ENCODE data around the gene ERV3-1. TPM values are rescaled to one million over a fixed set of nuclear protein-coding genes. Genes with fewer than 3 reads are reported as not detected.
"Not testable (repeated sequence)": the region's sequence is repeated elsewhere in the genome, so short reads cannot be mapped to it uniquely, and the experiment has no call there.

ERV3-1 gene
- total RNA-seq, 1 experiment from 2014 or later, result 22.5 TPM

DNA sequence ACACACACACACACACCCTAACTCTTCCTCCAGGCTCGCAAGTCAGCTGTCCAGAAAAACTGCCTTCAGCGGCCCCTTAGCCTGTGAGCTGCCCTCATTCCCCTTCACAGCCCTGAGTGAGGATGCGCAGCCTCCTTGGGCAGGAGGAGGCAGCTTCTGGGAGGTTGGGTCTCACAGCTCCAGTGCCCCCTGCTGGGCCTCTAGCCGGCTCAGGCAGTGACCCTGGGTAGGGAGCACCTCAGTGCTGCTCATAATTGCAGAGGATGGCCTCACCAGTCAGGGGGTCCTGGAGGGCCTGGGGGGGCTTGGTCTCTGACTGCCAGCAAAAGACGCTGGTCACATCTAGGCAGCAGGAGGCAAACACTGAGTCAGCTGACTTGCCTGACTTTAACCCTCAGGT lies 59.7 kb downstream of the ERV3-1 start:
- intact Hi-C loops (cut with micrococcal nuclease; ENCODE audit: unreplicated experiment), result no loop called here
- H2AFZ ChIP-seq, result no peak overlapping the region

DNA sequence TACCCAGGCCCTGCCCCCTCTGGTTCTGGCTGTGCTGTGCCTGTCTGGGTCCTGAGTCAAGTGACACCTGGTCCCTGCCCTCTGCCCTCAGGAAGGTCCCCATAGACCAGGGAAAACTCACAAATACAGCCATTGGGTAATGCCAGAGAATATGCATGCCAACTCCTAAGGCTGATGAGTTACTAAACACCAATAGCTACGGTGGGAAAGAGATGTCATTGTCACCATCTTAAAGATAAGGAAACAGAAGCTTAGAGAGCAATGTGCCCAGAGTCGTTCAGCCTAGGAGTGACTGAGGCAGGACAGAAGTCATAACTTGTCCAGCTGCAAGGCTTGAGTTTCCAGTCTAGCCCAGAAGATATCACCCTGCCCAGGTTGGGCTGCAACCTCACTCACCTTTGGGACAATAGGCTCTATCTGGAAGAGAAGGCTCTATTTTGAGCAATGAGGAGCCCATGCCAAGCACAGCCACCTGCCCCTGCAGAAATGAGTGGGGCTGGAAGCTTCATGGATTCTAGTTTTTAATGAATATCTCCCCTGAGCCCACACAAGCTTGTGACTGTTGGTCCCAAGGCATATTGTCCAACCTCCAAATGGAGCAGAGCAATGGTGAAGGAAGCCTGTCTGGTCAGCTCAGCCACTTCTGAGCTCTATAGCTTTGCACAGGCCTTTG lies 60.8 kb downstream of the ERV3-1 start:
- H4K20me1 ChIP-seq (ENCODE audit: insufficient read depth), result no peaks in the 10 kb centered on the region
- H3K79me2 ChIP-seq (ENCODE audit: low read depth), result no peaks in the 10 kb centered on the region
- H3K9me2 ChIP-seq (ENCODE audit: insufficient read depth), result no peaks in the 10 kb centered on the region
- H2AFZ ChIP-seq, result no peak overlapping the region
- H3K27ac ChIP-seq, result no peak overlapping the region
- no TSS peak for BruUV-seq (replicated peaks)
- no peak overlapping the region for H3K4me3 ChIP-seq
- no peaks in the 10 kb centered on the region for H3K4me1 ChIP-seq (replicated peaks; ENCODE audit: insufficient read depth)
- no peaks in the 10 kb centered on the region for H3K36me3 ChIP-seq (ENCODE audit: low read depth)
- TF ChIP-seq EZH2 (IDR thresholded peaks at IDR 0.05; ENCODE audit: low read depth), result no peak
- TF ChIP-seq, protein P1, sequence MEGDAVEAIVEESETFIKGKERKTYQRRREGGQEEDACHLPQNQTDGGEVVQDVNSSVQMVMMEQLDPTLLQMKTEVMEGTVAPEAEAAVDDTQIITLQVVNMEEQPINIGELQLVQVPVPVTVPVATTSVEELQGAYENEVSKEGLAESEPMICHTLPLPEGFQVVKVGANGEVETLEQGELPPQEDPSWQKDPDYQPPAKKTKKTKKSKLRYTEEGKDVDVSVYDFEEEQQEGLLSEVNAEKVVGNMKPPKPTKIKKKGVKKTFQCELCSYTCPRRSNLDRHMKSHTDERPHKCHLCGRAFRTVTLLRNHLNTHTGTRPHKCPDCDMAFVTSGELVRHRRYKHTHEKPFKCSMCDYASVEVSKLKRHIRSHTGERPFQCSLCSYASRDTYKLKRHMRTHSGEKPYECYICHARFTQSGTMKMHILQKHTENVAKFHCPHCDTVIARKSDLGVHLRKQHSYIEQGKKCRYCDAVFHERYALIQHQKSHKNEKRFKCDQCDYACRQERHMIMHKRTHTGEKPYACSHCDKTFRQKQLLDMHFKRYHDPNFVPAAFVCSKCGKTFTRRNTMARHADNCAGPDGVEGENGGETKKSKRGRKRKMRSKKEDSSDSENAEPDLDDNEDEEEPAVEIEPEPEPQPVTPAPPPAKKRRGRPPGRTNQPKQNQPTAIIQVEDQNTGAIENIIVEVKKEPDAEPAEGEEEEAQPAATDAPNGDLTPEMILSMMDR (conservative IDR thresholded peaks at IDR 0.05), result no peak
- DNase-seq, result no peak
- H3K27me3 ChIP-seq (ENCODE audit: insufficient read depth, low read depth), result no peaks in the 10 kb centered on the region
- ChIA-PET CTCF (no interaction called here), POLR2A (ENCODE audit: unreplicated experiment) (interaction anchor here (0.6 kb wide), 1 partner anchor 62 kb away, joined by 13 read pairs; no protein-coding TSS in a partner anchor)
- no peaks in the 10 kb centered on the region; the same call in 1 of the 2 replicates for H3K9me3 ChIP-seq (ENCODE audit: insufficient read depth, low read depth)
- no peak overlapping the region for H3K4me2 ChIP-seq
- intact Hi-C loops (cut with micrococcal nuclease; ENCODE audit: unreplicated experiment), result no loop called here
- no peaks in the 10 kb centered on the region for H3F3A ChIP-seq (ENCODE audit: insufficient read depth, low read depth)

More for the DNA sequence above, 59.7 kb downstream of the ERV3-1 start:
- Histone ChIP-seq H3F3A (ENCODE audit: insufficient read depth, low read depth) (no peaks in the 10 kb centered on the region), H3K36me3 (ENCODE audit: low read depth) (no peaks in the 10 kb centered on the region), H3K4me3 (no peak overlapping the region), H3K4me1 (replicated peaks; ENCODE audit: insufficient read depth) (no peaks in the 10 kb centered on the region), H3K79me2 (ENCODE audit: low read depth) (no peaks in the 10 kb centered on the region), H3K9me3 (ENCODE audit: insufficient read depth, low read depth) (no peaks in the 10 kb centered on the region; the same call in 1 of the 2 replicates), H4K20me1 (ENCODE audit: insufficient read depth) (no peaks in the 10 kb centered on the region), H3K4me2 (no peak overlapping the region), H3K9me2 (ENCODE audit: insufficient read depth) (no peaks in the 10 kb centered on the region), H3K27me3 (ENCODE audit: insufficient read depth, low read depth) (no peaks in the 10 kb centered on the region), H3K27ac (no peak overlapping the region)
- CTCF ChIA-PET, result no interaction called here
- BruUV-seq (replicated peaks), result no TSS peak
- TF ChIP-seq, protein P1 (conservative IDR thresholded peaks at IDR 0.05), result no peak
- TF ChIP-seq EZH2 (IDR thresholded peaks at IDR 0.05; ENCODE audit: low read depth), result no peak
- no peak for DNase-seq
- POLR2A ChIA-PET (ENCODE audit: unreplicated experiment), result no interaction called here

DNA sequence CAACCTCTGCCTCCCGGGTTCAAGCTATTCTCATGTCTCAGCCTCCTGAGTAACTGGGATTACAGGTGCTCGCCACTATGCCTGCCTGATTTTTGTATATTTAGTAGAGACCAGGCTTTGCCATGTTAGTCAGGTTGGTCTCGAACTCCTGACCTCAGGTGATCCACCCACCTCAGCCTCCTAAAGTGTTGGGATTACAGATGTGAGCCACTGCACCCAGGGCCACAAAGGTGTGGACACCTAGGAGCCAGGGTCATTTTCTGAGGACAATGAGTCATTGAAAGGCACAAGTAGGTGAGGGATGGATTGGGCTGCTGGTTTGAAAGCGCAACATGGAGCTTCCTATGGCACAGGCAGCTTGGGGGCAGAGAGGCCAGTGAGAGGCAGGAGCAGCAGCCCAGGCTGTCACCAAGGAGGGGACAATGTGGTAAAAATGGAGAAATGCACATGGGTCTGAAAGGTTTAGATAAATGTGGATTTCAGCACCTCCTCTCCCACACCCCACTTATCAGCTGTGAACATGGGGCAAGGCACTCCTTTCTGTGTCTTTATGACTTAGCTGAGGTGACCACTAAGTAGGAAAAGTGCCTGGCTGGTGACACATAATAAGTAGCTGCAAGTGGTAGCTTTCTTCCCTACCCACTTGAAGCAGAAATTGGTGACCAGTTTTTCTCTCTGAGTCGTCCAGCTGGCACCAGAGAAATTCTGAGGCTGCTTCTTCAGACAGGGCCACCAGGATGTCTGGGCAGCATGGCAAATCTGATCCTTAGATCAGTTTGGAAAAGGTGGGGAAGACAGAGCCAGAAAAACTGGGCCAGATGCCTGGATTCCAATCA lies 61.6 kb downstream of the ERV3-1 start:
- H3K4me3 ChIP-seq; intact Hi-C loops (cut with micrococcal nuclease; ENCODE audit: unreplicated experiment); DNase-seq; BruUV-seq (replicated peaks); H3K27ac ChIP-seq; H3F3A ChIP-seq (ENCODE audit: insufficient read depth, low read depth); POLR2A ChIA-PET (ENCODE audit: unreplicated experiment); H3K36me3 ChIP-seq (ENCODE audit: low read depth); H2AFZ ChIP-seq; H3K9me2 ChIP-seq (ENCODE audit: insufficient read depth); CTCF ChIA-PET; H3K27me3 ChIP-seq (ENCODE audit: insufficient read depth, low read depth); H3K4me2 ChIP-seq; H4K20me1 ChIP-seq (ENCODE audit: insufficient read depth); H3K9me3 ChIP-seq (ENCODE audit: insufficient read depth, low read depth); H3K4me1 ChIP-seq (replicated peaks; ENCODE audit: insufficient read depth); H3K79me2 ChIP-seq (ENCODE audit: low read depth): not testable (repeated sequence)

Other genes with a start within 250 kb of the ERV3-1 start
- 7.4 and 8.4 TPM in 2 replicates for gene ZNF138, start 212.3 kb downstream of the ERV3-1 start, total RNA-seq (2021)
- gene ZNF273, start 103.4 kb downstream of the ERV3-1 start, total RNA-seq (2021), result 3.4 and 4.6 TPM in 2 replicates
- 7.3 and 12.6 TPM in 2 replicates for gene ZNF117, start 15.7 kb downstream of the ERV3-1 start, total RNA-seq (2021)

Measured in PC-9 (cell line).